H9 (cell line): ENCODE measurements around the gene PHLDB1. TPM values are rescaled to one million over a fixed set of nuclear protein-coding genes. Genes with fewer than 3 reads are reported as not detected.

ENCODE experiments used
- DNase-seq: peaks from one replicate; pipeline ENCODE4 v3.0.0-alpha.2; 2017
- H2AFZ ChIP-seq: one replicate; pipeline ENCODE4 v1.6.1; 2013; ENCODE audit warnings: mild to moderate bottlenecking, low read length, control low read depth, moderate library complexity
- H2AK5ac ChIP-seq: 2 replicates; pipeline ENCODE4 v1.6.1; 2013; ENCODE audit warnings: low read length, control low read depth, mixed read lengths; ENCODE audit not compliant: insufficient read length
- H2BK120ac ChIP-seq: one replicate; pipeline ENCODE4 v1.6.1; 2013; ENCODE audit warnings: low read depth, mild to moderate bottlenecking, low read length, control low read depth, inconsistent platforms; ENCODE audit not compliant: poor library complexity, severe bottlenecking
- H2BK12ac ChIP-seq: 2 replicates; pipeline ENCODE4 v1.6.1; 2013; ENCODE audit warnings: low read length, control low read depth, mixed read lengths, low read depth; ENCODE audit not compliant: insufficient read length
- H2BK15ac ChIP-seq: 2 replicates; pipeline ENCODE4 v1.6.1; 2013; ENCODE audit warnings: low read depth, low read length, control low read depth
- H2BK20ac ChIP-seq: one replicate; pipeline ENCODE4 v1.6.1; 2013; ENCODE audit warnings: low read depth, mild to moderate bottlenecking, low read length, control low read depth, inconsistent platforms; ENCODE audit not compliant: poor library complexity, severe bottlenecking
- H2BK5ac ChIP-seq: 2 replicates; pipeline ENCODE4 v1.6.1; 2013; ENCODE audit warnings: low read length, control low read depth, mixed read lengths; ENCODE audit not compliant: insufficient read length
- H3K14ac ChIP-seq: 2 replicates; pipeline ENCODE4 v1.6.1; 2013; ENCODE audit warnings: low read length, control low read depth; ENCODE audit not compliant: insufficient read depth
- H3K18ac ChIP-seq: 2 replicates; pipeline ENCODE4 v1.6.1; 2013; ENCODE audit warnings: low read depth, mild to moderate bottlenecking, mixed read lengths, low read length, control low read depth; ENCODE audit not compliant: insufficient read length
- H3K23ac ChIP-seq: 2 replicates; pipeline ENCODE4 v1.6.1; 2013; ENCODE audit warnings: low read length, control low read depth, mixed read lengths, low read depth; ENCODE audit not compliant: insufficient read length
- H3K23me2 ChIP-seq: 2 replicates; pipeline ENCODE4 v1.6.1; 2013; ENCODE audit warnings: low read depth, mild to moderate bottlenecking, mixed read lengths, low read length, control low read depth; ENCODE audit not compliant: insufficient read length, poor library complexity, severe bottlenecking
- H3K27ac ChIP-seq: 2 replicates; pipeline ENCODE4 v1.5.1; 2013; ENCODE audit warnings: low read length, control low read depth, mixed read lengths, low read depth; ENCODE audit not compliant: insufficient read length
- H3K27me3 ChIP-seq: 2 replicates; pipeline ENCODE4 v1.6.1; 2013; ENCODE audit warnings: low read length, control low read depth, inconsistent platforms; ENCODE audit not compliant: insufficient read depth
- H3K4ac ChIP-seq: 2 replicates; pipeline ENCODE4 v1.6.1; 2013; ENCODE audit warnings: low read depth, mild to moderate bottlenecking, control low read depth, inconsistent platforms, low read length, moderate library complexity
- H3K4me1 ChIP-seq: 2 replicates; pipeline ENCODE4 v1.6.1; 2013; ENCODE audit warnings: low read length, control low read depth, inconsistent platforms; ENCODE audit not compliant: insufficient read depth
- H3K4me2 ChIP-seq: 2 replicates; pipeline ENCODE4 v1.6.1; 2013; ENCODE audit warnings: low read length, control low read depth, mixed read lengths; ENCODE audit not compliant: insufficient read length, insufficient read depth
- H3K56ac ChIP-seq: 2 replicates; pipeline ENCODE4 v1.6.1; 2013; ENCODE audit warnings: low read depth, mild to moderate bottlenecking, mixed read lengths, low read length, control low read depth; ENCODE audit not compliant: insufficient read length
- H3K79me1 ChIP-seq: 2 replicates; pipeline ENCODE4 v1.6.1; 2013; ENCODE audit warnings: low read depth, mild to moderate bottlenecking, moderate library complexity, low read length, control low read depth, inconsistent platforms; ENCODE audit not compliant: insufficient read depth, poor library complexity, severe bottlenecking
- H3K79me2 ChIP-seq: 2 replicates; pipeline ENCODE4 v1.6.1; 2013; ENCODE audit warnings: low read length, control low read depth, inconsistent platforms; ENCODE audit not compliant: insufficient read depth
- H3K9ac ChIP-seq: 2 replicates; pipeline ENCODE4 v1.6.1; 2013; ENCODE audit warnings: low read length, control low read depth, mixed read lengths; ENCODE audit not compliant: insufficient read length; ENCODE audit errors: extremely low read depth
- H3K9me3 ChIP-seq: one replicate; pipeline ENCODE4 v1.6.1; 2013; ENCODE audit warnings: low read depth, low read length, inconsistent platforms; ENCODE audit not compliant: control insufficient read depth
- H3T11ph ChIP-seq: one replicate; pipeline ENCODE4 v1.6.1; 2013; ENCODE audit warnings: mild to moderate bottlenecking, low read length, control low read depth, inconsistent platforms
- H4K20me1 ChIP-seq: one replicate; pipeline ENCODE4 v1.6.1; 2013; ENCODE audit not compliant: control insufficient read depth, insufficient read length, insufficient read depth
- H4K5ac ChIP-seq: 2 replicates; pipeline ENCODE4 v1.6.1; 2013; ENCODE audit warnings: low read depth, mild to moderate bottlenecking, mixed read lengths, low read length, control low read depth; ENCODE audit not compliant: insufficient read length
- H4K8ac ChIP-seq: replicated peaks from 2 replicates; pipeline ENCODE4 v1.6.1; 2013; ENCODE audit warnings: low read length, control low read depth, mixed read lengths, low read depth; ENCODE audit not compliant: insufficient read length
- H4K91ac ChIP-seq: 2 replicates; pipeline ENCODE4 v1.6.1; 2013; ENCODE audit warnings: low read depth, mild to moderate bottlenecking, moderate library complexity, mixed read lengths, low read length, control low read depth; ENCODE audit not compliant: insufficient read length
- H3K27ac Mint-ChIP-seq, 3 experiments: 2 replicates in 2 of 3; 3 replicates in 1 of 3; pipeline ENCODE4 v1.8.0; 2020 to 2021; ENCODE audit warnings: mixed read lengths in 3 of 3, mild to moderate bottlenecking in 1 of 3, moderate library complexity in 1 of 3
- H3K27me3 Mint-ChIP-seq: 2 replicates; pipeline ENCODE4 v1.8.0; 2021; ENCODE audit warnings: low read depth, mild to moderate bottlenecking, moderate library complexity, mixed read lengths
- H3K36me3 Mint-ChIP-seq, 3 experiments: 2 replicates in 2 of 3; 3 replicates in 1 of 3; pipeline ENCODE4 v1.8.0; 2020 to 2021; ENCODE audit warnings: low read depth in 3 of 3, mixed read lengths in 3 of 3; ENCODE audit not compliant: insufficient read depth in 1 of 3
- H3K4me1 Mint-ChIP-seq, 2 experiments: 2 replicates each; pipeline ENCODE4 v1.8.0; 2020; ENCODE audit warnings: mixed read lengths in 2 of 2
- H3K4me3 Mint-ChIP-seq, 2 experiments: 2 replicates in 1 of 2; 3 replicates in 1 of 2; pipeline ENCODE4 v1.8.0; 2020 to 2021; ENCODE audit warnings: mild to moderate bottlenecking in 2 of 2, mixed read lengths in 2 of 2, moderate library complexity in 1 of 2
- H3K9me3 Mint-ChIP-seq, 2 experiments: 2 replicates in 1 of 2; 3 replicates in 1 of 2; pipeline ENCODE4 v1.8.0; 2020; ENCODE audit warnings: mild to moderate bottlenecking in 2 of 2, mixed read lengths in 2 of 2, moderate library complexity in 1 of 2
- CTCF ChIP-seq: fragments of 200-600 bp; sonication (generic); conservative IDR thresholded peaks from 3 replicates; pipeline ENCODE4 v1.8.0; 2021; ENCODE audit warnings: antibody characterized with exemption, mild to moderate bottlenecking
- WGBS: extraction: QIAGEN DNeasy Blood & Tissue Kit; methylation state at CpG from one replicate; pipeline ENCODE4 v1.1.7; 2013; ENCODE audit warnings: missing lambda C conversion rate, low lambda C conversion rate, mixed read lengths; ENCODE audit not compliant: insufficient read length; ENCODE audit errors: extremely low coverage; 5-methylcytosine and 5-hydroxymethylcytosine counted together
- total RNA-seq: library from RNA; stranded (reverse); gene quantifications from 2 replicates; pipeline ENCODE4 v1.2.1, GENCODE V29; 2021

The PHLDB1 gene
- total RNA-seq, 1 experiment from 2014 or later = 56.0 TPM

- H3K27ac ChIP-seq = no peak overlapping the region
- no peak overlapping the region for H2BK120ac ChIP-seq
- H3K4me1 Mint-ChIP-seq = peaks cover 27 to 33% of the 10 kb centered on the region in 2 experiments
- H3K56ac ChIP-seq = no peak overlapping the region
- H2BK15ac ChIP-seq = no peak overlapping the region
- no peak overlapping the region for H3K4ac ChIP-seq
- WGBS = no CpG with 5 or more reads among the region's 2 CpGs
- no peak overlapping the region for H2BK5ac ChIP-seq
- H3K79me1 ChIP-seq = no peaks in the 10 kb centered on the region
- no peak for TF ChIP-seq CTCF
- H3K27ac Mint-ChIP-seq = peak overlapping the region in 2 of 3 experiments; percentile 26 to 94; a peak in 2 of 7 replicates
- no peak overlapping the region for H3K18ac ChIP-seq
- no peaks in the 10 kb centered on the region for H3K9me3 ChIP-seq
- peaks cover 2% of the 10 kb centered on the region for H4K20me1 ChIP-seq
- H3K27me3 ChIP-seq = no peaks in the 10 kb centered on the region
- H2AFZ ChIP-seq = no peak overlapping the region
- H3K4me2 ChIP-seq = no peak overlapping the region
- H2BK12ac ChIP-seq = no peak overlapping the region
- no peak overlapping the region for H3K9ac ChIP-seq
- peaks cover 5 to 37% (median 37%) of the 10 kb centered on the region in 3 experiments; a peak in 5 of 7 replicates for H3K36me3 Mint-ChIP-seq
- no peaks in the 10 kb centered on the region for H3K23me2 ChIP-seq
- DNase-seq = no peak
- H2AK5ac ChIP-seq = no peak overlapping the region
- no peak overlapping the region for H4K8ac ChIP-seq
- H3K27me3 Mint-ChIP-seq = no peaks in the 10 kb centered on the region; the same call in 1 of the 2 replicates
- no peak overlapping the region for H3K23ac ChIP-seq
- no peak overlapping the region for H2BK20ac ChIP-seq
- H3K4me1 ChIP-seq = peaks cover 3% of the 10 kb centered on the region; the same call in 1 of the 2 replicates
- H4K91ac ChIP-seq = no peak overlapping the region
- no peak overlapping the region for H3K14ac ChIP-seq
- H3T11ph ChIP-seq = no peak overlapping the region
- H4K5ac ChIP-seq = no peak overlapping the region
- H3K79me2 ChIP-seq = no peaks in the 10 kb centered on the region
- H3K4me3 Mint-ChIP-seq = no peak overlapping the region; a peak in 1 of 5 replicates
- H3K9me3 Mint-ChIP-seq = no peaks in the 10 kb centered on the region
Measured at GRCh38 chr11:118657238-118657637, 49.8 kb downstream of the PHLDB1 start.
